Activated CD4-positive, alpha-beta T cell treated with anti-CD3 and anti-CD28 coated beads for 36 hours (primary cell): ENCODE measurements around the gene POLRMT. TPM values are rescaled to one million over a fixed set of nuclear protein-coding genes. Genes with fewer than 3 reads are reported as not detected.

Experiments used
- ATAC-seq: fragments of 200-7000 bp; cut with Tn5 transposase; one replicate; pipeline ENCODE4 v1.10.0; 2021; ENCODE audit warnings: mild to moderate bottlenecking, moderate library complexity
- CTCF ChIA-PET: fragments of 350-600 bp; sonication (Branson Sonifier 250); formaldehyde crosslinking; loops from one replicate; lab custom pipeline; 2021; ENCODE audit warnings: antibody characterized with exemption; lab: Charles Lee
- POLR2A ChIA-PET: fragments of 350-600 bp; sonication (Branson Sonifier 250); formaldehyde crosslinking; loops from one replicate; lab custom pipeline; 2021; ENCODE audit warnings: antibody characterized with exemption, inconsistent platforms; lab: Charles Lee
- DNase-seq: peaks from one replicate; pipeline ENCODE4 v3.0.0-alpha.2; 2020
- H3K27ac Mint-ChIP-seq: one replicate; pipeline ENCODE4 v1.8.0; 2021; ENCODE audit warnings: mixed read lengths
- H3K27me3 Mint-ChIP-seq: one replicate; pipeline ENCODE4 v1.8.0; 2021; ENCODE audit warnings: mixed read lengths
- H3K36me3 Mint-ChIP-seq: one replicate; pipeline ENCODE4 v1.8.0; 2021; ENCODE audit warnings: low read depth, mixed read lengths
- H3K4me1 Mint-ChIP-seq: one replicate; pipeline ENCODE4 v1.8.0; 2021; ENCODE audit warnings: mixed read lengths
- H3K4me3 Mint-ChIP-seq: one replicate; pipeline ENCODE4 v1.8.0; 2021; ENCODE audit warnings: mild to moderate bottlenecking, moderate library complexity, mixed read lengths
- H3K9me3 Mint-ChIP-seq: one replicate; pipeline ENCODE4 v1.8.0; 2021; ENCODE audit warnings: low read depth, mixed read lengths
- intact Hi-C, 2 experiments: fragments of 100-400 bp; cut with DNase I in 1 of 2; cut with micrococcal nuclease in 1 of 2; formaldehyde crosslinking; loops; one replicate each; pipeline versions ENCODE4 v1.14.2 to v1.15.1; 2022 to 2024; cut with DNase I, micrococcal nuclease
- total RNA-seq, 2 experiments: library from RNA; stranded (reverse); gene quantifications; one replicate each; pipeline ENCODE4 v1.2.3, GENCODE V29; 2021

POLRMT gene
- 10 to 100 TPM; 69.0 to 77.4 TPM for total RNA-seq

DNA sequence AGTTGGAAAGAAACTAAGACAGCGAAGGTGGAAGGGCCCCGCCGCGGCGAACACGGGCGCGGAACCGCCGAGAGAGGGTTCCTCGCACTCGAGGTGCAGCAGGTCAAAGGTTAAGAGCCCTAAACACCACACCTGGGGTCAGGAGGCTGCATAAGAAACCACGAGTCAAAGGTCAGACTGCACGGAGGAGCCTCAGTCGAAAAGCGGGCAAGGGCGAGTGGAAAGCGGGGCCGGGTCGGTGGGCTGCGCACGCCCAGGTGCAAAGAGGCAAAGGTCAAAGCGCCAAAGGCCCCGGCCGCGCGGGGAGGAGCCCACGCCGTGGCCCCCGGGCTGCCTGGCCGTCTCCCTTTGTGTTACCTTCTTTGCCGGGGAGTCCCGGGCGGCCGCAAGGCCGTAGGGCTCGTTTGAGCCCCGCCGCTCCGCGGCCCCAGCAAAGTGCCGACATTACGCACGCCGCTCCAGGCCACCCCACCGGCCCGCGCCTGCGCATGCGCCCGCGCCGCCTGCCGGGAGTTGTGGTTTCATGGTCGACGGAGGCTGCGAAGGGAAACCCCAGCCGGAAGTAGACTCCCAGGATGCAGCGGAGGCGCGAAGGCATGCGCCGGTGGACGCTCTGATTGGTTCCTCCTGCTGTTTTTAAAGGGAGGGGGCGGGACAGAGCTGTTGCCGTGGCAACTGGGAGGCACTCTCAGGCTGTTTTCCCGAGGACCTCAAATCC, at the start of gene POLRMT:
TSS of gene POLRMT (minus strand) at position 470 of the 718 bp plus-strand sequence. CDS start at position 445, 25 bp downstream.
- H3K9me3 Mint-ChIP-seq = no peaks in the 10 kb centered on the region
- H3K4me1 Mint-ChIP-seq = peaks cover 29% of the 10 kb centered on the region
- H3K4me3 Mint-ChIP-seq = peak within 1 kb of the TSS; percentile 97
- H3K27me3 Mint-ChIP-seq = no peaks in the 10 kb centered on the region
- ChIA-PET CTCF (no interaction called here), POLR2A (interaction anchor here (0.7 kb wide), 1 partner anchor 8 kb away, joined by 3 read pairs; no protein-coding TSS in a partner anchor)
- intact Hi-C loops = loop anchor here (1.0 to 2.0 kb wide), 12 partner anchors 22 to 774 kb away; partner anchors contain the start of genes BSG (in 1 of the 2), CDC34 (in 1 of the 2), DAZAP1 (in 1 of the 2) and HCN2 (in 1 of the 2)
- H3K36me3 Mint-ChIP-seq = peaks cover 30% of the 10 kb centered on the region
- DNase-seq (peak; percentile 98), ATAC-seq (peak; percentile 98)
- H3K27ac Mint-ChIP-seq = peak within 1 kb of the TSS; percentile 91

DNA sequence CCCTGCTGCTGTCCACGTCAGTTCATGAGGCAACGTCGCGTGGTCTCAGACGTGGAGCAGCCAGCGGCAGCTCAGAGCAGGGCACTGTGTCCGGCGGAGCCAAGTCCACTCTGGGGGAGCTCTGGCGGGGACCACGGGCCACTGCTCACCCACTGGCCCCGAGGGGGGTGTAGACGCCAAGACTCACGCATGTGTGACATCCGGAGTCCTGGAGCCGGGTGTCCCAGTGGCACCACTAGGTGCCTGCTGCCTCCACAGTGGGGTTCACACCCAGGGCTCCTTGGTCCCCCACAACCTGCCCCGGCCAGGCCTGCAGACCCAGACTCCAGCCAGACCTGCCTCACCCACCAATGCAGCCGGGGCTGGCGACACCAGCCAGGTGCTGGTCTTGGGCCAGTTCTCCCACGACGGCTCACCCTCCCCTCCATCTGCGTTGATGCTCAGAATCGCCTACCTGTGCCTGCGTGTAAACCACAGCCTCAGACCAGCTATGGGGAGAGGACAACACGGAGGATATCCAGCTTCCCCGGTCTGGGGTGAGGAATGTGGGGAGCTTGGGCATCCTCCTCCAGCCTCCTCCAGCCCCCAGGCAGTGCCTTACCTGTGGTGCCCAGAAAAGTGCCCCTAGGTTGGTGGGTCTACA, 49.5 kb upstream of the POLRMT start:
- peaks cover 2% of the 10 kb centered on the region for H3K4me1 Mint-ChIP-seq
- no peaks in the 10 kb centered on the region for H3K27me3 Mint-ChIP-seq
- intact Hi-C loops = loop anchor here in 1 of 2 experiments (5.0 kb wide), 2 partner anchors 385 to 970 kb away; partner anchors contain the start of genes ARHGAP45 and TCF3
- H3K36me3 Mint-ChIP-seq = no peaks in the 10 kb centered on the region
- DNase-seq = no peak
- CTCF ChIA-PET = no interaction called here
- no peak overlapping the region for H3K4me3 Mint-ChIP-seq
- no peaks in the 10 kb centered on the region for H3K9me3 Mint-ChIP-seq
- POLR2A ChIA-PET = no interaction called here
- no peak overlapping the region for H3K27ac Mint-ChIP-seq
- no peak for ATAC-seq

DNA sequence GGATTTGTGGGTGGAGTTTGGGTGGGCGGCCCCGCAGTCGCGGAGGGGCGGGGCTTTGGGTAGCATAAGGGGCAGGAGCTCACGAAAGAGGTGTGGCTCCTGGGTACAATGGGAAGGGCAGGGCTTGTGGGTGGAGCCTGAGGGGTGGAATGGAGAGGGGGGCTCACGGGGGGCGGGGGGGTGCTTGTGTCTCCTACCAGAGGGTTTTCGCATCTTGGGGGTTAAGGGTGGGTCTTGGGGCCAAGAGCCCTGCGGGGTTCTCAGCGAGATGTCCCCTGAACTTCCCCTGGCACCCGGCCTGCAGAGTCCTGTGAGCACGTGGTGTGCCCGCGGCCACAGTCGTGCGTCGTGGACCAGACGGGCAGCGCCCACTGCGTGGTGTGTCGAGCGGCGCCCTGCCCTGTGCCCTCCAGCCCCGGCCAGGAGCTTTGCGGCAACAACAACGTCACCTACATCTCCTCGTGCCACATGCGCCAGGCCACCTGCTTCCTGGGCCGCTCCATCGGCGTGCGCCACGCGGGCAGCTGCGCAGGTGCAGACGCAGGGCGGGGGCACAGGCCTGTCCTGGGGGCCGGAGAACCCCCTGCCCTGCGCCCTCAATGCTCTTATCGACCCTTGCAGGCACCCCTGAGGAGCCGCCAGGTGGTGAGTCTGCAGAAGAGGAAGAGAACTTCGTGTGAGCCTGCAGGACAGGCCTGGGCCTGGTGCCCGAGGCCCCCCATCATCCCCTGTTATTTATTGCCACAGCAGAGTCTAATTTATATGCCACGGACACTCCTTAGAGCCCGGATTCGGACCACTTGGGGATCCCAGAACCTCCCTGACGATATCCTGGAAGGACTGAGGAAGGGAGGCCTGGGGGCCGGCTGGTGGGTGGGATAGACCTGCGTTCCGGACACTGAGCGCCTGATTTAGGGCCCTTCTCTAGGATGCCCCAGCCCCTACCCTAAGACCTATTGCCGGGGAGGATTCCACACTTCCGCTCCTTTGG, 48.0 kb upstream of the POLRMT start:
- no peak overlapping the region for H3K27ac Mint-ChIP-seq
- POLR2A ChIA-PET = interaction anchor here (0.6 to 1.3 kb wide), 3 partner anchors 18 to 560 kb away, joined by 3 to 7 read pairs (median 3); partner anchors contain the start of genes ATP5F1D and RNF126
- DNase-seq = peak; percentile 98
- peak overlapping the region; percentile 70 for H3K4me3 Mint-ChIP-seq
- intact Hi-C loops = loop anchor here (2.0 to 5.0 kb wide), 5 partner anchors 23 to 1181 kb away; partner anchors contain the start of genes ARHGAP45 (in 1 of the 2), DAZAP1 (in 1 of the 2), KLF16 (in 1 of the 2) and TCF3 (in 1 of the 2)
- H3K27me3 Mint-ChIP-seq = no peaks in the 10 kb centered on the region
- no peaks in the 10 kb centered on the region for H3K36me3 Mint-ChIP-seq
- CTCF ChIA-PET = interaction anchor here (1.0 kb wide), 1 partner anchor 53 kb away, joined by 3 read pairs; no protein-coding TSS in a partner anchor
- peaks cover 2% of the 10 kb centered on the region for H3K4me1 Mint-ChIP-seq
- no peak for ATAC-seq
- H3K9me3 Mint-ChIP-seq = no peaks in the 10 kb centered on the region

DNA sequence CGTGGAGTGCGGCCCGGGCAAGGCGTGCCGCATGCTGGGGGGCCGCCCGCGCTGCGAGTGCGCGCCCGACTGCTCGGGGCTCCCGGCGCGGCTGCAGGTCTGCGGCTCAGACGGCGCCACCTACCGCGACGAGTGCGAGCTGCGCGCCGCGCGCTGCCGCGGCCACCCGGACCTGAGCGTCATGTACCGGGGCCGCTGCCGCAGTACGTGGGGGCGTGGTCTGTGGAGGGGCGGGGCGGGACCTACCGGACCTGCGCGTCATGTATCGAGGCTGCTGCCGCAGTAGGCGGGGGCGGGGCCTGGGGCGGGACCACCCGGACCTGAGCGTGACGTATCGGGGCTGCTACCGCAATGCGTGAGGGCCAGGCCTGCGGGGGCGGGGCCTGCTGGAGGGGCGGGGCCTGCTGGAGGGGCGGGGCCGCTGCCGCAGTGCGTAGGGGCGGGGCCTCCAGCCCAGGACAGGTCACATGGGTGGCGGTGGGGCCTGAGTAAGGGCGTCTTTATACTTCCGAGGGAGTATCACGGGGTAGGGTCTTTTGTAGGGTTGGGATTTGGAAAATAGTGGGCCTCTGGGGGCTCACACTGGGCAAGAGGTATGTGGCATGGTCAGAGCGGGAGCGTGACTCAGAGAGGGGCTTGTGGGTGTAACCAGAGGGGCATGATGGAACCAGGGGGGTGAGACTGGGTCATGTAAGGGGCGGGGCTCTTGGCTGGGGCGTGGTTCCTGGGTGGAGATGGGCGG, 47.1 kb upstream of the POLRMT start:
- H3K27ac Mint-ChIP-seq = peak overlapping the region; percentile 94
- peaks cover 4% of the 10 kb centered on the region for H3K27me3 Mint-ChIP-seq
- ChIA-PET POLR2A (interaction anchor here (0.6 to 1.3 kb wide), 4 partner anchors 17 to 589 kb away, joined by 3 to 7 read pairs (median 4); partner anchors contain the start of genes ATP5F1D, CIRBP and RNF126), CTCF (interaction anchor here (1.0 to 2.0 kb wide), 4 partner anchors 10 to 54 kb away, joined by 3 to 11 read pairs (median 4); partner anchors contain the start of gene RNF126)
- DNase-seq (peak; percentile 100), ATAC-seq (peak; percentile 81)
- intact Hi-C loops = loop anchor here (1.0 to 5.0 kb wide), 24 partner anchors 17 to 1182 kb away; partner anchors contain the start of genes PTBP1 (in 2 of the 2), RNF126 (in 2 of the 2), ARHGAP45 (in 1 of the 2) and BSG (in 1 of the 2)
- no peaks in the 10 kb centered on the region for H3K9me3 Mint-ChIP-seq
- H3K4me3 Mint-ChIP-seq = peak overlapping the region; percentile 70
- H3K4me1 Mint-ChIP-seq = peaks cover 3% of the 10 kb centered on the region
- H3K36me3 Mint-ChIP-seq = no peaks in the 10 kb centered on the region

DNA sequence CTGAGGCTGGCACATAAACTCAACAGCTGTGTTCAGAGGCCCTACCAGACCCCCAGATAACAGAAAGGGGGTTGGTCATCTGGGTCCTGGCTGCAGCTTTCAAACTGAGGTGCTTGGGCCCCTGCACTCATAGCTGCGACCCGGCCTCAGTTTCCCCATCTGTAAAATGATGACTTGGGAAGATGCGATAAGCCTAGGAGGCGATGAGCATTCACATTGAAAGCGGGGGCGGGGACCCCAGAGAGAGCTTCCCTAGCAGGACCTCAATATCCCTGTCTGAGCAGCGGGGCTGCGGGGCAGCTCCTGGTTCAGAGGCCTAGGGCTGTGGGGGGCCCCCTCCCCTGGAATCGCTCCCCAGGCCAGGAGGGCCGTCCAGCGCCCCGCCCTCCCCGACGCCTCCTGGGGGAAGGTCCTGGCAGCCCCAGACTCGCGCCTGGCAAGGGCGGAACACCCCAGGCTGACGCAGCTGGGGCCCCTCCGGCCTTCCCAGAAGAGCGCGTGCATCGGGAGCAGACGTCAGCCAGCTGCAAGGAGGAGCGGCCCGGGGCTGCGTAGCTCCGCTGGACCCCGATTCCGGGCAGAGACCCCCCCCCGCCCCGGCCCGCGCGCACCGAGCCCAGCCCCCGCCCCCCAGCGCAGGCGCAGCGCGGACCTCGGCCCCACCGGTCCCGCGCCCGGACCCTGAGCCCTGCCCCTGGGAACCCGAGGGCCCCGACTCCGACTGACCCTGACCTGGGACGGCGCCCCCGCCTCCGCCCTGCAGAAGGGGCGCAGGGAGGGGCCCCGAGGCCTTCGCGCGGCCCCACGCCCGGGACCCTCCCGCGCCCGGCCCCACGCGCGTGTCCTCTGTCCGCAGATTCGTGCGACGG, 46.3 kb upstream of the POLRMT start:
- peak overlapping the region; percentile 70 for H3K4me3 Mint-ChIP-seq
- ATAC-seq (no peak), DNase-seq (peak; percentile 69)
- H3K27ac Mint-ChIP-seq = no peak overlapping the region
- CTCF ChIA-PET = interaction anchor here (1.0 to 2.0 kb wide), 6 partner anchors 9 to 44 kb away, joined by 3 to 11 read pairs (median 4); partner anchors contain the start of gene RNF126
- H3K4me1 Mint-ChIP-seq = peaks cover 5% of the 10 kb centered on the region
- H3K36me3 Mint-ChIP-seq = no peaks in the 10 kb centered on the region
- H3K27me3 Mint-ChIP-seq = peaks cover 9% of the 10 kb centered on the region
- POLR2A ChIA-PET = interaction anchor here (1.0 kb wide), 1 partner anchor 590 kb away, joined by 4 read pairs; the partner anchor contains the start of gene CIRBP
- intact Hi-C loops = loop anchor here (1.0 to 5.0 kb wide), 24 partner anchors 16 to 1183 kb away; partner anchors contain the start of genes PTBP1 (in 2 of the 2), RNF126 (in 2 of the 2), ARHGAP45 (in 1 of the 2) and BSG (in 1 of the 2)
- H3K9me3 Mint-ChIP-seq = no peaks in the 10 kb centered on the region

DNA sequence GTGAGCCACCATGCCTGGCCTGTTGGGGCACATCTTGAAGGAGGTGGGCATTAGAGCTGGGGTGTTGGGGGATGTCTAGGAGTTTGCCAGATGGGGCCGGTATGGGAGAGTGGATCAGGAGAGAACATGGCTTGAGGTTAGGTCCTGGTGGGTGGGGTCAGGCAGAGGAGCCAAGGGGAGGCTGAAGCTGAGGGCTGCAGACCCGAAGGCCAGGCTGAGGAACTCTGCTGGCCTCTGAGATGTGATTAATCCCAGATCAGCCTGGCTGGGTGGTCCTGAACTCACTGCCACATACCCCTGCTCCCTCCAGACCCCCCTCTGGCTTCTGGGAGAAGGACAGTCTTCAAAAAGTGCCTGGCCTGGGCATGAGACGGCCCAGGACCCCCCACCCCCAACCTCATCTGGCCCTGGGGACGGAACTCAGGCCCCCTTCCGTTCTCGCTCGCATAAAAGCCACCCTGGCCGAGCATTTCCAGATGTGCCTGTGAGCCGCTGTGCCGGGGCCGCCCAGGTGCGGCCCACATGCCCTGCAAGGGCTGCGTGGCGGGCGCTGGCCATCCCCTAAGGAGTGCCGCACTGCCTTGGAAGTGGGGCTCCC, 45.6 kb upstream of the POLRMT start:
- Mint-ChIP-seq H3K4me3 (peak overlapping the region; percentile 70), H3K4me1 (peaks cover 5% of the 10 kb centered on the region), H3K36me3 (no peaks in the 10 kb centered on the region), H3K27me3 (peaks cover 9% of the 10 kb centered on the region), H3K9me3 (no peaks in the 10 kb centered on the region), H3K27ac (no peak overlapping the region)
- intact Hi-C loops = no loop called here
- no peak for ATAC-seq
- DNase-seq = no peak
- POLR2A ChIA-PET = no interaction called here
- CTCF ChIA-PET = interaction anchor here (1.0 to 2.0 kb wide), 5 partner anchors 8 to 44 kb away, joined by 3 to 11 read pairs (median 3); no protein-coding TSS in a partner anchor

DNA sequence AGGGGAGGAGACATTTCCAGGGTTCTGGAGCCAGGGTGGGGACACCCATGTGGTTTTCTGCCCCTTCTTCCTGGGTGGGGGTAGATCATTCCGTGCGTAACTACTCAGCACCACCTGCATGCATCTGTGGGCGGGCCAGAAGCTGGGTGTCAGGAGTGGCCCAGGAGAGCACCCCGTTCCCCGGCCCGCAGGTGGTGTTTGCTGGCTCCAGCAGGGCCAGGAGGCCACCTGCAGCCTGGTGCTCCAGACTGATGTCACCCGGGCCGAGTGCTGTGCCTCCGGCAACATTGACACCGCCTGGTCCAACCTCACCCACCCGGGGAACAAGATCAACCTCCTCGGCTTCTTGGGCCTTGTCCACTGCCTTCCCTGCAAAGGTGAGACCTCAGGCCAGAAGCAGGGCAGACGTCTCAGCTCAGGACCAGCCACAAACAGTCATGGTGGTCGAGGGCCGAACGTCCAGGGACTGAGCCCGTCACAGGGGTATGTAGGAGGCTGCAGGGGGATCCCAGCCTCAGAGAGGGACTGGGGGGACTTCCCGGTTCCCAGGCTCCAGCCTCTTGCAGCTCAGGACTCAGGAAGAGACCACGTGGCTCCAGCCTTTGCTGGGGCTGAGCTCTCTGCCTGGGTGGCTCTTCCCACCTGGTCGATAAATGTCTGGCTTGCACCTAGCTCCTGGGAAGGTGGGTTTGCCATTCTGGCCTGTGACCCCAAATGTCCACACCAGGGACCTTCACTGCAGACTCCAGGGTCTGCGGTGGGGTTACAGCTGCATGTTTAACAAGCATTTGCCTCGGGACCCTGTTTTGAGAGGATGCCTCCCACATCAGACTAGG, 44.5 kb upstream of the POLRMT start:
- Mint-ChIP-seq H3K9me3 (no peaks in the 10 kb centered on the region), H3K36me3 (no peaks in the 10 kb centered on the region), H3K4me1 (peaks cover 5% of the 10 kb centered on the region), H3K4me3 (no peak overlapping the region), H3K27me3 (peaks cover 14% of the 10 kb centered on the region), H3K27ac (no peak overlapping the region)
- intact Hi-C loops = no loop called here
- ChIA-PET CTCF (interaction anchor here (1.1 kb wide), 2 partner anchors 43 to 54 kb away, joined by 3 to 4 read pairs; no protein-coding TSS in a partner anchor), POLR2A (interaction anchor here (0.6 kb wide), 1 partner anchor 67 kb away, joined by 3 read pairs; no protein-coding TSS in a partner anchor)
- DNase-seq (no peak), ATAC-seq (no peak)

DNA sequence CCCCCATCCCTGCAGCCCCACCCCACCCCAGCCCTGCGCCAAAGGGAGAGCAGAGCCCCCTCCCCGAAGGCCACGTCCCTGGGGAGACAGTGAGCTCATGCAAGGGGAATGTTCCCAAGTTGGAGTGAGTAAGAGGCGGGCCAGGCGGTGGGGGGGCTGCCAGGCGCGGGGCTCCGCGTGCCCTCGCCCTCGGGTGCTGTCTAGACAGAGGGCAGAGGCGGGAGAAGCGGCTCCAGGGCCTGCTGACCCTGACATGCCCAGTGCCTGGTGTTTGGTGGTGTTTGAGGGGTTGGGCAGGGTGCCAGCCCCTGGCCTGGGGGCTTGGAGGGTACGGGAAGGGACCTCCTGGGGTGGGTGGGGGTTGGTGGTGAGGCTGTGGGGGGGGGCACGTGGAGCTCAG, 43.9 kb upstream of the POLRMT start:
- Mint-ChIP-seq H3K27ac (no peak overlapping the region), H3K4me3 (no peak overlapping the region), H3K9me3 (no peaks in the 10 kb centered on the region), H3K4me1 (peaks cover 5% of the 10 kb centered on the region), H3K27me3 (peaks cover 14% of the 10 kb centered on the region), H3K36me3 (no peaks in the 10 kb centered on the region)
- DNase-seq (no peak), ATAC-seq (no peak)
- intact Hi-C loops = no loop called here
- POLR2A ChIA-PET = interaction anchor here (0.6 kb wide), 1 partner anchor 67 kb away, joined by 3 read pairs; no protein-coding TSS in a partner anchor
- CTCF ChIA-PET = interaction anchor here (1.1 kb wide), 1 partner anchor 55 kb away, joined by 4 read pairs; no protein-coding TSS in a partner anchor
